Muscle of leg (tissue), 11 donors: ENCODE data around the gene DNLZ. TPM values are rescaled to one million over a fixed set of nuclear protein-coding genes. Genes with fewer than 3 reads are reported as not detected.
A peak's percentile ranks its signal among the peaks of the same experiment; 100 is the strongest.

Experiments
- DNase-seq: peaks from one replicate; pipeline ENCODE4 v3.0.0; 2013
- H3K27ac ChIP-seq: one replicate; pipeline ENCODE4 v1.5.1; 2013; ENCODE audit warnings: mild to moderate bottlenecking, low read length, control low read depth
- H3K27me3 ChIP-seq: one replicate; pipeline ENCODE4 v1.6.1; 2013; ENCODE audit warnings: low read length; ENCODE audit not compliant: control insufficient read depth, insufficient read depth
- H3K36me3 ChIP-seq: one replicate; pipeline ENCODE4 v1.6.1; 2013; ENCODE audit warnings: low read length; ENCODE audit not compliant: control insufficient read depth, insufficient read depth
- H3K4me1 ChIP-seq: one replicate; pipeline ENCODE4 v1.6.1; 2013; ENCODE audit warnings: low read length; ENCODE audit not compliant: control insufficient read depth, insufficient read depth
- H3K4me3 ChIP-seq: one replicate; pipeline ENCODE4 v1.5.1; 2013; ENCODE audit warnings: low read length, control low read depth
- H3K9me3 ChIP-seq: replicated peaks from 2 replicates; pipeline ENCODE4 v1.6.1; 2013; ENCODE audit warnings: low read depth, low read length; ENCODE audit not compliant: control insufficient read depth
- WGBS: methylation state at CpG from one replicate; pipeline ENCODE4 v1.1.5; 2013; ENCODE audit warnings: missing lambda C conversion rate; ENCODE audit not compliant: insufficient coverage; 5-methylcytosine and 5-hydroxymethylcytosine counted together
- polyA plus RNA-seq, 8 donors: library from polyadenylated mRNA; unstranded; fragments of 120-200 nt; gene quantifications; one replicate each; pipeline versions ENCODE4 v1.2.1 to v1.2.3, GENCODE V29; 2013; ENCODE audit warnings: inconsistent platforms in 1 of 8, low replicate concordance in 1 of 8; ENCODE audit not compliant: insufficient read length in 8 of 8, insufficient read depth in 1 of 8
- total RNA-seq: library from RNA; stranded (reverse); fragments of 120-200 nt; gene quantifications from one replicate; pipeline ENCODE4 v1.2.4, GENCODE V29; 2013

DNLZ gene
- total and polyA plus RNA-seq, 9 donors, result 8.1 to 31.5 (median 10.4) TPM

DNA sequence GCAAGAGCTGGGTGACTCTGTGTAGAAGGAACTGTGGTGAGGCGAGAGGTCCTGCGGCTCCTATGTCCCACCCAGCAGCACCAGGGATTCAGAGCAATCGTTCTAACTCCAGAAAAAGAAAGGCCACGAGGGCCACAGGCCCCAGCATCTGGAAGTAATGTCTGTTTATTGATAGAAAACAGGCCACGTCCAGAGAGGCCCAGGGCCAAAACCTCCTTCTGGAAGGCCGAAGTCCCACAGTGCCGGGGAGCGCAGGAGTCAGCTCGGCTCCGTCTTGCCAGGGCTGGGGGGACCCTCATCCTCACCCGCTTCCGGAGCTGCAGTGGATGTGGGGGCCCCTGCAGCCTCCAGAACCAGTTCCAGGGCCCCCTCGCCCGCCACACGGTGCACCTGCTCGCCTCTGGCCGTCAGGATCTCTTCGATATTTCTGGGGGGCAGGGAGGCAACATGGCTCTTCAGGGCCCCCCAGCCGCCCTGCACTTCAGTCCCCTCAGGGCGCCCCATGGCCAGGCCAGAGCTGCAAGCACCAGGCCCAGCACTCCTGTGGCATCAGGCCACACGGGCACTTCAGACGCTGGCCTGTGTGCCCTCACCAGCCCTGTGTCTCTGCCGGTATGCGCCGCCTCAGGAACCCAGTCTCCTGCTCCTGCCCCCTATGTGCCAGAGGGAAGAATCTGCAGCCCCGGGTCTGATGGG lies 1.6 kb downstream of the DNLZ start:
- peak overlapping the region; percentile 47 for H3K27ac ChIP-seq
- H3K4me3 ChIP-seq, result no peak overlapping the region

GRCh38 chr9:136361047-136361753 lies 2.3 kb downstream of the DNLZ start:
- no peak for DNase-seq
- H3K27ac ChIP-seq, result peak overlapping the region; percentile 47
- WGBS, result 37% methylated on average over 41 of the region's 43 CpGs
- peaks cover 55% of the 10 kb centered on the region for H3K4me1 ChIP-seq
- H3K9me3 ChIP-seq, result no peaks in the 10 kb centered on the region
- H3K4me3 ChIP-seq, result no peak overlapping the region
- peaks cover 9% of the 10 kb centered on the region for H3K27me3 ChIP-seq
- H3K36me3 ChIP-seq, result peaks cover 36% of the 10 kb centered on the region

More for the DNA sequence above, 1.6 kb downstream of the DNLZ start:
- 49% methylated on average over 21 of the region's 26 CpGs for WGBS
- Histone ChIP-seq H3K9me3 (no peaks in the 10 kb centered on the region), H3K36me3 (peaks cover 29% of the 10 kb centered on the region), H3K4me1 (peaks cover 54% of the 10 kb centered on the region), H3K27me3 (peaks cover 9% of the 10 kb centered on the region)
- DNase-seq, result peak; percentile 87

DNA sequence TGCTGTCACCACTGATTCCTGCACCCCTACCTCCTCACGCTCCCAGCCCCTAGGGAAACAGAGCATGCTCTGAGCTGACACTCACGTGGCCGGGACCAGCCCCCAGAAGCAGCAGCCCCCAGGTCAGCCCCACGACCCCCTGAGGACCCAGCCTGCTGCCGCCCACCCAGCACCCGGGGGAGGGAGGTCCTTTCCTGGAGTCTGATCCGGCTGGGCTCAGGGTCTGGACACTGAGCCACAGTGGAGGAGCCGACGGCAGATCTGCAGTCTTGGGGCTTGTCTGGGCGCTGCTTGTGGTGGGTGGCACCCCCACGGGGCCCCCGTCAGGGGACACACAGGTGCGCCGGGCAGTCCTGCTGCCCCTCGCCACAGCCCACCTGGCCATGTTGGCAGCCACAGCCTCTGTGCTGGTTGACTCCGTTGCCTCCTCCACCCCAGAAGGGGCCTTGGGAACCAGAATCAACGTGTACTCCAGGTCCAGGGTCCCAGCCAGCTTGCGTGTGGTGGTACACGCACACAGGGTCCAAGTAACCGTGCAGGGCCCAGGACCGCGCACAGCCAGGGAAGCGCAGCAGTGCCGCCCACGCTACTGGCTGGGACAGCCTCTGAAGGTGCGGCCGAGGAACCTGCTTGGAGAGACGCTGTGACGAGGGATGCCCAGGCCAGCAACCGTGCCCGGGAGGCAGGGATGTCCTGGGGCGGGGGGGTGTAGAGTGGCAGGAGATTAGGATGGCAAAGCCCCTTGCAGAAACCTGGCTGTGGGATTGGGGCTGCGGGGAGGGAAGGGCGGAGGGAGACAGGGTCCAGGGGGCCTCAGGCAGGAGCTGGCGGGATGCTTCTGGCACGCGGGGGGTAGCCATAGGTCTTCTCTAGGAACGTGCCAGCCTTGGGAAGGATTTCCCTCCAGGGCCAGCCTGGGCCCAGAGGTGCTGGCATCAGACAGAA lies 3.5 kb downstream of the DNLZ start:
- Histone ChIP-seq H3K9me3 (no peaks in the 10 kb centered on the region), H3K27me3 (peaks cover 8% of the 10 kb centered on the region), H3K4me1 (peaks cover 56% of the 10 kb centered on the region), H3K27ac (no peak overlapping the region), H3K36me3 (peaks cover 42% of the 10 kb centered on the region), H3K4me3 (no peak overlapping the region)
- WGBS, result 69% methylated on average over 33 of the region's 38 CpGs
- DNase-seq, result no peak

- H3K4me1 ChIP-seq, result peaks cover 56% of the 10 kb centered on the region
- WGBS, result 100% methylated on average over 1 of the region's 2 CpGs
- DNase-seq, result no peak
- H3K4me3 ChIP-seq, result no peak overlapping the region
- H3K27ac ChIP-seq, result no peak overlapping the region
- H3K36me3 ChIP-seq, result peaks cover 42% of the 10 kb centered on the region
- peaks cover under 1% of the 10 kb centered on the region for H3K27me3 ChIP-seq
- H3K9me3 ChIP-seq, result no peaks in the 10 kb centered on the region
Measured at GRCh38 chr9:136358888-136359287, 4.7 kb downstream of the DNLZ start.

GRCh38 chr9:136358016-136358415 lies 5.5 kb downstream of the DNLZ start:
- Histone ChIP-seq H3K27me3 (no peaks in the 10 kb centered on the region), H3K4me3 (no peak overlapping the region), H3K9me3 (no peaks in the 10 kb centered on the region), H3K27ac (no peak overlapping the region), H3K36me3 (peaks cover 42% of the 10 kb centered on the region), H3K4me1 (peaks cover 62% of the 10 kb centered on the region)
- WGBS, result 86% methylated on average over 29 of the region's 29 CpGs
- DNase-seq, result no peak

DNA sequence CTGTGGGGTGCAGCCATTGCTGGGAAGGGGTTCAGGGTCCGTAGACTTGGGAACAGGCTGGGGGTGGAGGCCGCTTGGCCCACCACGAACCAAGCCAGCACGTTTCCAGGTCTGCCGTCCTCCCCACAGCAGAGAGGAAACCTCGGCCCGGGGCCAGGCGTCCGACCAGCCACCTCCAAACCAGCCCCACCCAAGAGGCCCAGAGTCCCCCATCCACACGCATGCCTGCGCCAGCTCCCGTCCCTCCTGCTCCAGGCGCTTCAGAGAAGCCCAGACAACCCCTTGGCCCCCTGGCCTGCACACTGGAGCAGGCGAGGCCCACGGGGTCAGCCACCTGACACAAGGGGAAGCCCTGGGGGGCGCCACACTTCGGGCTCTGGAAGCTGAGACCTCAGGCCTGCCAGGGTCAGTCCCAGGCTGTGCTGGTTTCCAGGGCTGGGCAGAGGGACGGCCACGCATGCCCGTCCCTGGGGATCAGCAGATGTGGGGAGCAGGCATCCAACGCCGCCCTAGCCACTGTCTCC lies 6.3 kb downstream of the DNLZ start:
- Histone ChIP-seq H3K36me3 (peaks cover 42% of the 10 kb centered on the region), H3K27ac (no peak overlapping the region), H3K4me1 (peaks cover 62% of the 10 kb centered on the region), H3K27me3 (no peaks in the 10 kb centered on the region), H3K4me3 (no peak overlapping the region), H3K9me3 (no peaks in the 10 kb centered on the region)
- WGBS, result 60% methylated on average over 17 of the region's 22 CpGs
- no peak for DNase-seq

DNA sequence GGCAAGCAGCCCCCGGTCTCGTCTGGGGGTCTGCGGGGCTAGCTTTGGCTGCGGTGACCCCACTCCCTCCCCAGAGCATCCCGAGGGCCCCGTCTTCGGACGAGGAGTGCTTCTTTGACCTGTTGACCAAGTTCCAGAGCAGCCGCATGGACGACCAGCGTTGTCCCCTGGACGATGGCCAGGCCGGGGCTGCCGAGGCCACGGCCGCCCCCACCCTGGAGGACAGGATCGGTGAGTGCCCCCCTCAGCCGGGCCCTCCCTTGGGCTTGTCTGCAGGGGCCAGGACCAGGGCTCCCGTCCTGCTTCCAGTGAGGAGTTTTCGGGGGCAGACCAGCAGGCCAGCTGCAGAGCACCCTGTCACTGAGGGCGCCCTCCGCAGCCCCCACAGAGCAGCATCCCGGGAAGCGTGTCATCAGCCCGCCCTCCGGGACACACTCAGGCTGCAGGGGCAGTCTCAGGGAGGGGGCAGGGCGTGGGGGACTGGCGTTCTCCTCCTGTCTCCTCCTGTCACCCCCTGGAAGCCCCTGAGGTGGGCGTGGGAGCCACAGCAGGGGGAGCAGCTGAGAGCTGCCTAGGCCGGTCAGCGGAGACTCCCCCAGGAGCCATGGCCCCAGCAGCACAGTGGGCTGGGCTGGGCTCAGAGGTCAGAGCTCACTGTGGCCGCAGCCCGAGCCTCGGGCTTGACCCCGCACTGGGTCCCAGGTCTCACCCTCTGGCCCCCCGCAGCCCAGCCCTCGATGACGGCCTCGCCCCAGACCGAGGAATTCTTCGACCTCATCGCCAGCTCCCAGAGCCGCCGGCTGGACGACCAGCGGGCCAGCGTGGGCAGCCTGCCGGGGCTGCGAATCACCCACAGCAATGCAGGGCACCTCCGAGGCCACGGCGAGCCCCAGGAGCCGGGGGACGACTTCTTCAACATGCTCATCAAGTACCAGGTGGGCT lies 7.7 kb downstream of the DNLZ start:
- Histone ChIP-seq H3K9me3 (no peaks in the 10 kb centered on the region), H3K27me3 (no peaks in the 10 kb centered on the region), H3K27ac (no peak overlapping the region), H3K36me3 (peaks cover 39% of the 10 kb centered on the region), H3K4me1 (peaks cover 59% of the 10 kb centered on the region), H3K4me3 (no peak overlapping the region)
- 69% methylated on average over 53 of the region's 54 CpGs for WGBS
- DNase-seq, result no peak

DNA sequence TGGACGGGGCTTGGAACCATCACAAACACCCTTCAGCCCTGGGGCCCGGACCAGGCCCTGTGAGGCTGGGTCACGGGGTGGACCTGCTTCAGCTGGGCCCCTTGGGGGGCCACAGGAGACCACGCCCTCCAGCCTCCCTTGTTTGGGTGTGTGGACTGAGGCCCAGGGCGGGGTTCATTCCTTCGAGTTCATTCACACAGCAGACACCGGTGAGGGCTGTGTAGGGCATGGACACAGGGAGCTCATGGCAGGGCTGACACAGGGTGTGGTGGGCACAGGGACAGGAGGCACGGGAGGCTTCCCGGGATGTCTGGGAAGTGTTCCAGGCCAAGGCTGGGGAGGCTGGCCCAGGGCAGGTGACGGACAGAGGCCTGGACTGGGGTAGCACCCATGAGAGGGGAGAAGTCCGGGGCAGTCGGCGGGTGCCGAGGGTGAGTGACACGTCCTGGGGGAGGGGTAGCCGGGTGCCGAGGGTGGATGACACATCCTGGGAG lies 8.9 kb downstream of the DNLZ start:
- no peaks in the 10 kb centered on the region for H3K9me3 ChIP-seq
- peaks cover 61% of the 10 kb centered on the region for H3K4me1 ChIP-seq
- no peaks in the 10 kb centered on the region for H3K27me3 ChIP-seq
- WGBS, result 55% methylated on average over 13 of the region's 17 CpGs
- peaks cover 41% of the 10 kb centered on the region for H3K36me3 ChIP-seq
- H3K27ac ChIP-seq, result peak overlapping the region; percentile 51
- DNase-seq, result peak; percentile 55
- H3K4me3 ChIP-seq, result no peak overlapping the region
